ENCODE measurements around the gene RUNDC1.

DNA sequence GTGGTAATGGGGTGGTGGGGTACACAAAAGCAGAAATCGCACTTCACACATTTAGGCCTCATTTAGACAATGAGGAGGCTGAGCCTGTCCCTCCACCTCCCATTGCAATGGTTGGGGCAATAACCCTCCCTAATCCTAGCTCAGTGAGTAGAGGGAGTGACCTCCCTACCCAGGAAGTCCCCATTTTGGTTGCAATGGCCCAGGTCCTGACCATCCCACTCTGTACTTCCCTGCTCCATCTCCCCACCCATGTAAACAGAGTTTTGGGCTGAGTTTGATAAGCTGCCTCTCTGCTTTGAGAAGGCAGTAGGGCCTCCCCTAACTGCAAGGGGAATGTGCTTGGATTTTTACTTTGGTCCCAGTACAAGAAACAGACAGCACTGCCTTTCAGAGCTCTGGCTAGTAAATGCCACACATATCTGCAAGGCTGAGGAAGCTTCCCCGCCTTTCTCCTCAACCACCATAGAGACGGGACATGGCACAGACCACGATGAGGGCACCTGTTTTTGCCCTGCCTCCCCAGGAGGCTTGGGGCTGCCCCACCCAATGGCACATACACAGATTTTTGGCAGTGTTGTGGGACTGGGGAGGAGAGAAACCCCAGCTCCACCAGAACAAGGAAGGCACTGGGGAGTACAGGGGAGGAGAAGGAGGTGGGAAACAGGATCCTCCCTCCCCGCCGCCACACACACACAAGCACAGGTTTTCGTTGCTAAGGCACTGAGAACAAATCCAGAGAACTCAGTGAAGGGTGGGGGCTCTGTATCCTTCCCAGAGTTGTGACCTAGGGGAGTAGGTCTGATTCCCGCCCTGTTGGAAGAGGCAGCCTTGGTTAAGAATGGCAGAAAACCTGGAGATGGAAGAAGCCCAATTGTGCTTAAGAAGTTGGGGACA, 34.5 kb downstream of the RUNDC1 start:
- TF ChIP-seq, protein P1, sequence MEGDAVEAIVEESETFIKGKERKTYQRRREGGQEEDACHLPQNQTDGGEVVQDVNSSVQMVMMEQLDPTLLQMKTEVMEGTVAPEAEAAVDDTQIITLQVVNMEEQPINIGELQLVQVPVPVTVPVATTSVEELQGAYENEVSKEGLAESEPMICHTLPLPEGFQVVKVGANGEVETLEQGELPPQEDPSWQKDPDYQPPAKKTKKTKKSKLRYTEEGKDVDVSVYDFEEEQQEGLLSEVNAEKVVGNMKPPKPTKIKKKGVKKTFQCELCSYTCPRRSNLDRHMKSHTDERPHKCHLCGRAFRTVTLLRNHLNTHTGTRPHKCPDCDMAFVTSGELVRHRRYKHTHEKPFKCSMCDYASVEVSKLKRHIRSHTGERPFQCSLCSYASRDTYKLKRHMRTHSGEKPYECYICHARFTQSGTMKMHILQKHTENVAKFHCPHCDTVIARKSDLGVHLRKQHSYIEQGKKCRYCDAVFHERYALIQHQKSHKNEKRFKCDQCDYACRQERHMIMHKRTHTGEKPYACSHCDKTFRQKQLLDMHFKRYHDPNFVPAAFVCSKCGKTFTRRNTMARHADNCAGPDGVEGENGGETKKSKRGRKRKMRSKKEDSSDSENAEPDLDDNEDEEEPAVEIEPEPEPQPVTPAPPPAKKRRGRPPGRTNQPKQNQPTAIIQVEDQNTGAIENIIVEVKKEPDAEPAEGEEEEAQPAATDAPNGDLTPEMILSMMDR (conservative IDR thresholded peaks at IDR 0.05; ENCODE audit: low read length), result no peak
- TF ChIP-seq EZH2phosphoT487 (IDR thresholded peaks at IDR 0.05; ENCODE audit: borderline replicate concordance), result no peak

Measured in Loucy (cell line).